Measurements from ENCODE around the gene IFT81.
"Not testable (repeated sequence)": the region's sequence is repeated elsewhere in the genome, so short reads cannot be mapped to it uniquely, and the experiment has no call there.

The IFT81 gene

GRCh38 chr12:110211639-110212536, 87.7 kb downstream of the IFT81 start:
- DNase-seq, result not testable (repeated sequence)

GRCh38 chr12:110217996-110218674, 94.0 kb downstream of the IFT81 start:
- no peak for DNase-seq

GRCh38 chr12:110222027-110222426, 97.9 kb downstream of the IFT81 start:
- no peak for DNase-seq

- no peak for DNase-seq
Observed at GRCh38 chr12:110222433-110222832, 98.3 kb downstream of the IFT81 start.

GRCh38 chr12:110223777-110224378, 99.7 kb downstream of the IFT81 start:
- no peak for DNase-seq

GRCh38 chr12:110224379-110225304, 100.5 kb downstream of the IFT81 start:
- no peak for DNase-seq

GRCh38 chr12:110227138-110227537, 103.0 kb downstream of the IFT81 start:
- no peak for DNase-seq

- DNase-seq, result not testable (repeated sequence)
Observed at GRCh38 chr12:110228348-110228747, 104.2 kb downstream of the IFT81 start.

- no peak for DNase-seq
Observed at GRCh38 chr12:110228756-110229155, 104.6 kb downstream of the IFT81 start.

GRCh38 chr12:110229409-110229808, 105.3 kb downstream of the IFT81 start:
- no peak for DNase-seq

- no peak for DNase-seq
Observed at GRCh38 chr12:110230655-110231054, 106.5 kb downstream of the IFT81 start.

GRCh38 chr12:110233212-110233903, 109.2 kb downstream of the IFT81 start:
- DNase-seq, result no peak

GRCh38 chr12:110234331-110234751, 110.2 kb downstream of the IFT81 start:
- no peak for DNase-seq

- DNase-seq, result no peak
Observed at GRCh38 chr12:110234755-110235154, 110.6 kb downstream of the IFT81 start.

GRCh38 chr12:110235383-110235782, 111.2 kb downstream of the IFT81 start:
- DNase-seq, result no peak

GRCh38 chr12:110243227-110243626, 119.1 kb downstream of the IFT81 start:
- no peak for DNase-seq

GRCh38 chr12:110244372-110244771, 120.2 kb downstream of the IFT81 start:
- DNase-seq, result no peak

- no peak for DNase-seq
Observed at GRCh38 chr12:110244829-110245228, 120.7 kb downstream of the IFT81 start.

- DNase-seq, result no peak
Observed at GRCh38 chr12:110245369-110245772, 121.2 kb downstream of the IFT81 start.

GRCh38 chr12:110246636-110247339, 122.6 kb downstream of the IFT81 start:
- no peak for DNase-seq
